GM23248 (cell line): ENCODE data around the gene SEMA6A. TPM values are rescaled to one million over a fixed set of nuclear protein-coding genes. Genes with fewer than 3 reads are reported as not detected.

Source experiments
- DNase-seq: peaks from one replicate; pipeline ENCODE4 v3.0.0-alpha.2; 2015
- H2AFZ ChIP-seq: fragments of 200-600 bp; sonication (generic); 2 replicates; pipeline ENCODE4 v1.6.1; 2016; ENCODE audit warnings: antibody characterized with exemption
- H3F3A ChIP-seq: fragments of 200-600 bp; sonication (generic); 2 replicates; pipeline ENCODE4 v1.6.1; 2016; ENCODE audit warnings: mild to moderate bottlenecking, antibody characterized with exemption, mixed run types; ENCODE audit not compliant: insufficient read depth
- H3K27ac ChIP-seq: fragments of 200-600 bp; sonication (generic); 2 replicates; pipeline ENCODE4 v1.5.1; 2016; ENCODE audit warnings: mild to moderate bottlenecking
- H3K27me3 ChIP-seq: fragments of 200-600 bp; sonication (generic); replicated peaks from 2 replicates; pipeline ENCODE4 v1.6.1; 2016; ENCODE audit warnings: mild to moderate bottlenecking; ENCODE audit not compliant: insufficient read depth
- H3K36me3 ChIP-seq: fragments of 200-600 bp; sonication (generic); 2 replicates; pipeline ENCODE4 v1.6.1; 2016; ENCODE audit warnings: low read depth, mild to moderate bottlenecking
- H3K4me1 ChIP-seq: fragments of 200-600 bp; sonication (generic); 2 replicates; pipeline ENCODE4 v1.6.1; 2016; ENCODE audit warnings: mild to moderate bottlenecking; ENCODE audit not compliant: insufficient read depth
- H3K4me2 ChIP-seq: fragments of 200-600 bp; sonication (generic); one replicate; pipeline ENCODE4 v1.6.1; 2016; ENCODE audit warnings: mild to moderate bottlenecking; ENCODE audit not compliant: unreplicated experiment
- H3K4me3 ChIP-seq: fragments of 200-600 bp; sonication (generic); 2 replicates; pipeline ENCODE4 v1.5.1; 2016; ENCODE audit warnings: mild to moderate bottlenecking
- H3K79me2 ChIP-seq: fragments of 200-600 bp; sonication (generic); 2 replicates; pipeline ENCODE4 v1.6.1; 2016; ENCODE audit warnings: mild to moderate bottlenecking; ENCODE audit not compliant: insufficient read depth
- H3K9ac ChIP-seq: fragments of 200-600 bp; sonication (generic); 2 replicates; pipeline ENCODE4 v1.6.1; 2016; ENCODE audit warnings: mild to moderate bottlenecking
- H3K9me2 ChIP-seq: fragments of 200-600 bp; sonication (generic); 2 replicates; pipeline ENCODE4 v1.6.1; 2016; ENCODE audit warnings: mixed run types, mild to moderate bottlenecking, moderate library complexity; ENCODE audit not compliant: insufficient read depth
- H3K9me3 ChIP-seq: fragments of 200-600 bp; sonication (generic); one replicate; pipeline ENCODE4 v1.6.1; 2017; ENCODE audit warnings: low read depth
- H4K20me1 ChIP-seq: fragments of 200-600 bp; sonication (generic); 2 replicates; pipeline ENCODE4 v1.6.0; 2016; ENCODE audit not compliant: insufficient read depth
- EZH2 ChIP-seq: fragments of 200-600 bp; sonication (generic); IDR thresholded peaks from 2 replicates; pipeline ENCODE4 v1.6.1; 2018; ENCODE audit warnings: antibody characterized with exemption, mild to moderate bottlenecking; ENCODE audit not compliant: insufficient read depth, poor library complexity, severe bottlenecking
- EZH2phosphoT487 ChIP-seq: fragments of 200-600 bp; sonication (generic); IDR thresholded peaks from 2 replicates; pipeline ENCODE4 v1.6.1; 2018; ENCODE audit warnings: antibody characterized with exemption, moderate library complexity, mild to moderate bottlenecking, low read depth; ENCODE audit not compliant: insufficient read depth
- WGBS, 2 experiments: methylation state at CpG; one replicate each; pipeline ENCODE4 v1.1.6; 2015 to 2017; ENCODE audit warnings: low lambda C conversion rate in 2 of 2, low coverage in 1 of 2; ENCODE audit errors: missing lambda C conversion rate in 2 of 2; 5-methylcytosine and 5-hydroxymethylcytosine counted together
- in situ Hi-C: fragments of 300-500 bp; cut with MboI; formaldehyde crosslinking; loops from 2 replicates; pipeline ENCODE4 v1.15.0; 2020
- polyA plus RNA-seq: library from polyadenylated mRNA; unstranded; fragments of >200 nt; fragmentation: Nextera tagmentation; extraction: Ambion mirVana; gene quantifications from 2 replicates; pipeline ENCODE4 v1.2.1, GENCODE V29; 2016
- total RNA-seq: library from RNA; depleted of rRNA; stranded (reverse); fragments of >200 nt; shearing (Covaris generic); gene quantifications from 2 replicates; pipeline ENCODE4 v1.2.3, GENCODE V29; 2014

Gene SEMA6A
- total and polyA plus RNA-seq, 2 experiments from 2014 or later = under 0.01 to 0.79 TPM

DNA sequence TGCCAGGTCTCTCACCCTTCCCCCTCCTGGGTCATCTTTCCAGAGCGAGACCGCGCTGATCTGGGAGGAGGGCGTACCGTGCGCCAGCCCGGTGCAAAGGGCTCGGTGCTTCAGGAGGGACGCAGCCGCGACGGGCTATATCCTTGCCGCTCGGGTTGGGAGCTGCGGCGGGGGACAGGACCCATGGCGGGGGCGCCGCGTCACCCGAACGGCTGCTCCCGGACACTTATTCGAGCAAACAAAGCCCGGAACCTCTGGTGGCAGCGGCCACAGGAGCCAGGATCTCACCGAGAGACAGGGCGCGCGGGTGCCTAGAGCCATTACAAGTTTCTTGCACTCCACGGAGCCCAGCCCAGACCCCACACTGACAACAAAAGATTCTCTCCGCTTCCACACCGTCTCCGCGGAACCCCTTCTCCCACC lies 1.3 kb downstream of the SEMA6A start:
- Histone ChIP-seq H3K4me2 (no peak overlapping the region), H3K9me2 (no peaks in the 10 kb centered on the region), H3K4me3 (no peak overlapping the region; the same call in 1 of the 2 replicates), H4K20me1 (no peaks in the 10 kb centered on the region), H3K36me3 (no peaks in the 10 kb centered on the region), H2AFZ (peak overlapping the region; percentile 84; the same call in 1 of the 2 replicates), H3K9me3 (no peaks in the 10 kb centered on the region), H3K27me3 (peaks cover 59% of the 10 kb centered on the region), H3K79me2 (no peaks in the 10 kb centered on the region), H3K9ac (no peak overlapping the region), H3K4me1 (peaks cover 4% of the 10 kb centered on the region; the same call in 1 of the 2 replicates), H3F3A (no peaks in the 10 kb centered on the region), H3K27ac (no peak overlapping the region)
- peak; percentile 20 for DNase-seq
- 2 to 3% methylated on average over 19 to 28 of the region's 35 CpGs for WGBS, 2 experiments
- TF ChIP-seq EZH2 = peak; percentile 35
- TF ChIP-seq EZH2phosphoT487 = 0 out of 2 replicates have a peak, but pooled peaks have one; percentile 16
- in situ Hi-C loops = no loop called here

DNA sequence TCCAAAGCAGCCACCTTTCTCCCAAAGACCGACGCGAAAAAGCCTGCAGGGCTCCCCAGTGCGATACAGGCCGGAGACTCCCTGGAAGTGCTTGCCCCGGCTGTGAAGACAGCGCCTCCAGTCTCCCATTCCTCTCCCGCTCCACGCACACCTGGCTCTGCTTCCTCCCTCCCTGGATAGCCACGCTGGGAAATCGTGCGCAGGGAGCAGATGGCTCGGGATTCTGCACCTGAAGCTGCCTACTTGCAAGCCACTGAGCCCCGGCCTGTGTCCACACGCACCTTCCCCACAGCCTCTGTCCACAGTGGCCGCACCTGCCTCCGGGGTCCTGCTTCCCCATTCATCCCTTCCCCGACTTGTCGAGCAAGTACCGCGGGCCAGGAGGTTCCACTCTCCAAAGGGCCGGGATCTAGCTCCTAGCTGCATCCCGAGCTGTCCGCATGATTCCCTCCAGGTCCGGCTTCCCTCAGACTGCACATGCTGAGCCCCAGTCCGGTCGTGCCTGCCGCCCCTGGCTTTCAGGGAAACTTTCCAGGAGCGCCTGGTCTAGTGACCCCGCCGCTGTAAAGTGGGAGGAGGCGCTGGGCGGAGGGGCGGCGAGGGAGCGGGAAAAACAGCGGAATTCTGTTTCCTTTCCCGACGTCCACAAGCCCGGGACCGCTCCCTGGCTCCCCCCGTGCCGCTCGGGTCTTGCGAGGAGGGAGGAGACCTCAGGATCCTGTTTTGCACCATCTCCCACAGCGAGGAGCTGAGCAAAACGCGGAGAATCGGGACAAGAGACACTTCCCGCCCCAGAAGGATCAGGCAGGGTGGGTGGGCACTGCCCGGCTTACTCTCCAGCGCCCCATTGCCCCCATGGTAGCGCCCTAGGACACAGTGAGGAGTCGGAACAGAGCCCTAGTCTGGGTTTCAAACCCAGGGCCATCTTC lies 2.0 kb downstream of the SEMA6A start:
- Histone ChIP-seq H3K9me3 (no peaks in the 10 kb centered on the region), H3K36me3 (no peaks in the 10 kb centered on the region), H3K27me3 (peaks cover 63% of the 10 kb centered on the region), H3K4me2 (no peak overlapping the region), H3K4me1 (peaks cover 4% of the 10 kb centered on the region; the same call in 1 of the 2 replicates), H3K27ac (no peak overlapping the region), H4K20me1 (no peaks in the 10 kb centered on the region), H3K9me2 (no peaks in the 10 kb centered on the region), H3F3A (no peaks in the 10 kb centered on the region), H3K4me3 (no peak overlapping the region), H2AFZ (no peak overlapping the region), H3K9ac (no peak overlapping the region), H3K79me2 (no peaks in the 10 kb centered on the region)
- 30 to 36% methylated on average over 44 to 54 of the region's 54 CpGs for WGBS, 2 experiments
- in situ Hi-C loops = no loop called here
- peak; percentile 3 for DNase-seq
- TF ChIP-seq EZH2phosphoT487 = peak; percentile 25; the same call in 1 of the 2 replicates
- TF ChIP-seq EZH2 = peak; percentile 42

DNA sequence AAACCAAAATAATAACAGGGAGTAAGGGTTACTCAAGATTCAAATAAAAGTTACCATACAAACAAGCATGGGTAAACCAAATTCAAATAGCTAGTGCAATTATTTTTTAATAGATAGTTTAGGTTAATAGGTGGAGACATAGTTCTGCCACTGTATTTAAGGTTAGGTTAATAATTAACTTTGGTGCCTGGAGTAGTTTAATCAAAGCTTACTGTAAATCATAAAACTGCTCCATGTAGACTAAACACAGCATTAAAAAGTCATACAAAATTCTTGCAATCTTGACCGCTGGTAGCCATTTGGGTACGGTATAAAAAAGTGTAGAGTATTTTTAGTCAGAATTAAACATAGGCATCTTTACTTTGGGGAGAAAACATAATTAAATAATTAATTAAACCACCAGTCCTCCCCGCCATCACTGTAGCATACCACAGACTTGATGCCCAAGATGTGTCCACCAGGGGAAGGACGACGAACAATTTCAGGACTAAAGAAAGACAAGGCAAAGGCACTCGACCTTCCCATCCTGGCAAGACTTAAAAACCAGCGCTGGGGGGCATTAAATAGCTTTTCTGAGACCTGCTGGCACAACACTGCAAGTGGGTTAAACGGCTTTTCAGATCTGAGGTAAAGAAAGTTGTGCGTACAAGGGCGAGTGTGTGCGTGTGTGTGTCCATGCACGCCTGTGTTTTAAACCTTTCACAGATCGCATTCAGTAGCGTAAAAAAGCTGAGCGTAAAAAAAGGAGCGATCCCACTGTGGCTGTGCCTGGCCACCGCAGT lies 2.9 kb downstream of the SEMA6A start:
- Histone ChIP-seq H3K4me2 (no peak overlapping the region), H4K20me1 (no peaks in the 10 kb centered on the region), H3K27ac (no peak overlapping the region), H3K9me2 (no peaks in the 10 kb centered on the region), H3K79me2 (no peaks in the 10 kb centered on the region), H3K4me3 (no peak overlapping the region), H3F3A (no peaks in the 10 kb centered on the region), H3K9me3 (no peaks in the 10 kb centered on the region), H3K9ac (no peak overlapping the region), H3K27me3 (peaks cover 56% of the 10 kb centered on the region), H2AFZ (no peak overlapping the region), H3K4me1 (peaks cover 4% of the 10 kb centered on the region; the same call in 1 of the 2 replicates), H3K36me3 (no peaks in the 10 kb centered on the region)
- in situ Hi-C loops = no loop called here
- TF ChIP-seq EZH2phosphoT487 (no peak), EZH2 (no peak)
- no peak for DNase-seq
- 82 to 86% methylated on average over 16 to 17 of the region's 17 CpGs for WGBS, 2 experiments

DNA sequence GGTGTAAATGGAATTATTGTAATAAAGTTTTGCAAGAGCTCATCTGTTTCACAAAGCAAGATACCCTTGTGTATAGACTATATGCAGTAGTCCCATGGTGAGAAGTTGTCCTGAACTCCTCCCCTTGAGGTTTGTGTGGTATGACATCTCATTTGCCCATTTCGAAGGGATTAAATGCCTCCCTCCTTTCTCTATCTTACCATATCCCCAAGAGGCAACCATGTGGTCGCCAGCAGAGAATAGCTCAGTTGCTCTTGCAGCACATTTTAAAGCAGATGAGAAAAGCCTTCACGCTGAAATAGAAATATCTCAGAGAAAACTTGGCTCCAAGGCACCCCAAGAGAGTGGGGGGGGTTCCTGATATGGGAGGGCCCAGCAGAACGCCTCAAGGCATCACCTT lies 4.6 kb downstream of the SEMA6A start:
- Histone ChIP-seq H2AFZ (no peak overlapping the region), H3K4me1 (no peaks in the 10 kb centered on the region), H4K20me1 (0 out of 2 replicates have a peak, but pooled peaks cover 3% of the 10 kb centered on the region), H3K36me3 (no peaks in the 10 kb centered on the region), H3K27ac (no peak overlapping the region), H3K79me2 (no peaks in the 10 kb centered on the region), H3K9me2 (no peaks in the 10 kb centered on the region), H3K9me3 (no peaks in the 10 kb centered on the region), H3K4me2 (no peak overlapping the region), H3K9ac (no peak overlapping the region), H3K27me3 (peaks cover 45% of the 10 kb centered on the region), H3F3A (no peaks in the 10 kb centered on the region), H3K4me3 (no peak overlapping the region)
- TF ChIP-seq EZH2 (no peak), EZH2phosphoT487 (no peak)
- in situ Hi-C loops = no loop called here
- DNase-seq = no peak
- 43 to 49% methylated on average over 4 of the region's 4 CpGs for WGBS, 2 experiments
